Inflammatory macrophage treated with lipopolysaccharide for 4 hours (primary cell): ENCODE results near the gene ADCY7.
A peak's percentile ranks its signal among the peaks of the same experiment; 100 is the strongest.

Experiments used
- DNase-seq: peaks from one replicate; pipeline ENCODE4 v3.0.0-alpha.2; 2020

ADCY7 gene

GRCh38 chr16:50266337-50267091 lies at the start of gene ADCY7:
Gene ADCY7 (plus strand): TSS chr16:50266551. CDS start chr16:50288180, 21,629 bp downstream.
- DNase-seq, result peak; percentile 79

- DNase-seq, result no peak
Measured at GRCh38 chr16:50219402-50219975, 46.9 kb upstream of the ADCY7 start.

GRCh38 chr16:50224286-50224685 lies 42.1 kb upstream of the ADCY7 start:
- DNase-seq, result no peak

GRCh38 chr16:50227120-50227519 lies 39.2 kb upstream of the ADCY7 start:
- DNase-seq, result no peak

- no peak for DNase-seq
Measured at GRCh38 chr16:50227665-50228064, 38.7 kb upstream of the ADCY7 start.

- no peak for DNase-seq
Measured at GRCh38 chr16:50228364-50228868, 37.9 kb upstream of the ADCY7 start.

GRCh38 chr16:50229149-50229726 lies 37.1 kb upstream of the ADCY7 start:
- no peak for DNase-seq

GRCh38 chr16:50234771-50235556 lies 31.4 kb upstream of the ADCY7 start:
- DNase-seq, result no peak

GRCh38 chr16:50235581-50235980 lies 30.8 kb upstream of the ADCY7 start:
- DNase-seq, result no peak

- DNase-seq, result no peak
Measured at GRCh38 chr16:50238314-50238713, 28.0 kb upstream of the ADCY7 start.

- no peak for DNase-seq
Measured at GRCh38 chr16:50238868-50239301, 27.5 kb upstream of the ADCY7 start.

- peak; percentile 67 for DNase-seq
Measured at GRCh38 chr16:50243024-50243423, 23.3 kb upstream of the ADCY7 start.

GRCh38 chr16:50244140-50244503 lies 22.2 kb upstream of the ADCY7 start:
- no peak for DNase-seq

- DNase-seq, result no peak
Measured at GRCh38 chr16:50244504-50245416, 21.6 kb upstream of the ADCY7 start.

GRCh38 chr16:50245417-50246298 lies 20.7 kb upstream of the ADCY7 start:
- peak; percentile 71 for DNase-seq

- DNase-seq, result peak; percentile 34
Measured at GRCh38 chr16:50246299-50247122, 19.8 kb upstream of the ADCY7 start.

- no peak for DNase-seq
Measured at GRCh38 chr16:50247123-50247905, 19.0 kb upstream of the ADCY7 start.

- no peak for DNase-seq
Measured at GRCh38 chr16:50247906-50248608, 18.3 kb upstream of the ADCY7 start.

GRCh38 chr16:50248845-50249244 lies 17.5 kb upstream of the ADCY7 start:
- no peak for DNase-seq
